NCI-H2107 (cell line): ENCODE measurements around the gene DGKI.

Experiments used
- DNase-seq: peaks from one replicate; lab custom pipeline; 2025; lab: John Stamatoyannopoulos, UW

Gene DGKI

DNA sequence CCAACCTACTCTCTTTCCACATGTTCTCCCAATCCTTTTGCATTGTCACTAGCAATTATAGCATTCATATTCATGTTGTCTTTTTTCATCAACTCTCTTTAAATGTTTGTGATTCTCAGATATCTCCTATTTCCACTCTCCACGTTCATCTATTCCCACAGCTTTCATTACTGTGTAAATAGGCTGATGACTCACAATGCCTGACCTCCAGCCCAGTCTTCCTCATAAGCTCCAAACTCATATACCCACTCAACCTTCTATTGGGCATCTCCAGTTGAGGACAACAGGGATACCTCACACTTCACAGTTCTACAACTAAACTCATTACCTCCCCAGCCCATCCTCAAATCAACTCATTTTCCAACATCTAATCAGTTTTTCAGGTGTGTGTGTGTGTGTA, 194.1 kb downstream of the DGKI start:
- no peak for DNase-seq

DNA sequence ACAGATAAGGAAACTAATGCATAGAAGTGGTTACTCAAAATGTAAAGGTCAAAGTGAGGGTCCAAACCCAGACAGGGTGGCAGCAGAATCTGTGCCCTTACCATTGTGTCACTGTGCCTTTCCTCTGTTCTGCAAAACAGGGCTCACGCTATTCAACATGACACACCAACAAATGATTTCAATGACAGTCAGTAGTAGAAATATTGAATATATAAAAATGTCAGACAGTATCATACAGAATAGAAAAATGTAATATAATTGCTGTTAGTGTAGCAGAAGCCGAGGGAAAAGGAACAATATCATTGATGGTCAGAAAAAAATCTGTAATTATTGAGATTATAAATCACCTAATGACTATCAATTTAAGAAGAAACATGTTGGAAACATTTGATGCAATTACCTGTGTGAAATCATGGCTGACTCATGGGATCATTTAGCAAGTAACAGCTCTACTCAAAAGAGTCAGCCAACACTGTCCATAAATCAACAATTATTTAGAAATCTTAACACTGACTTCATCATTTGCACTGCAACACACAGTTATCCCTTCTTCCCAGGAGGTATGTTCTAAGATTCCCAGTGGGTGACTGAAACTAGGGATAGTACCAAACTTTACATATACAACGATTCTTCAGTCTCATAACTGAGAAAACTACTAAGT, 198.7 kb downstream of the DGKI start:
- DNase-seq = no peak

- no peak for DNase-seq
These were observed 204.3 kb downstream of the DGKI start for GRCh38 chr7:137642472-137642871.

- no peak for DNase-seq
These were observed 204.7 kb downstream of the DGKI start for GRCh38 chr7:137642031-137642430.

GRCh38 chr7:137636376-137636775, 210.4 kb downstream of the DGKI start:
- DNase-seq = no peak

GRCh38 chr7:137635874-137636273, 210.9 kb downstream of the DGKI start:
- DNase-seq = no peak

DNA sequence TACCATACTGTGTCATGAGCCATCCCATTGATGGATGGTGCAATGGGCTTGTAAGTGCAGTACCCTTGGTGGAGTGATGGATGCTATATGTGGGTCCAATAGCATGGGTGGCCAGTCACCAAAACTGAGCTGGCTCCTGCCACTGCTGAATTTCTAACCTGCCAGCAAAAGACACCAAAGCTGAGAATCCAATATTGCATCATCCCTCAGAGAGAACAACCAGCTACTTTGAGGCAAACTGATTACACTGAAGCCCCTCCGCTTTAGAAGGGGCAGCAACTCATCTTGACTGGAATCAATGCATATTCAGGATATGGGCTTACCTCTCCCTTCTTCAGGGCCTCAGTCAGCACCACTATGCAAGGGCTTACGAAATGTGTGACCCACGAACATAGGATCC, 211.6 kb downstream of the DGKI start:
- no peak for DNase-seq

DNA sequence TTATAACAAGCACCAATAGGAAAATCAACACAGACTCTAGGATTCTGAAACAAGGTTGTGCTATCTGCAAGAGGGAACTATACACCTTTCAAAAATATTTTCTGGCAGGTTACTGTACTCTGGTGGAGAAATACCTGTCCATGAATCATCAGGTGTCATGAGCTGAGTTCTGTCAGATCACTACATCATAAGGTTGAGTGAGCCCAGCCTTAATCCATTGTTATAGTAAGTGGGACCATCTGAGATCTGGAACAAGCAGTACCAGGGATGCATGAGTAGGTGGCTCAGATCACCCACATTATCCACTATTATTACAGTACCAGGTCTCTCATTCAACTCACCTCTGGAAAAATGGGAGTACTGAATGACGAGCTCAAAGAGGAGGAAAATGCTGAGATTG, 212.4 kb downstream of the DGKI start:
- DNase-seq = no peak

DNA sequence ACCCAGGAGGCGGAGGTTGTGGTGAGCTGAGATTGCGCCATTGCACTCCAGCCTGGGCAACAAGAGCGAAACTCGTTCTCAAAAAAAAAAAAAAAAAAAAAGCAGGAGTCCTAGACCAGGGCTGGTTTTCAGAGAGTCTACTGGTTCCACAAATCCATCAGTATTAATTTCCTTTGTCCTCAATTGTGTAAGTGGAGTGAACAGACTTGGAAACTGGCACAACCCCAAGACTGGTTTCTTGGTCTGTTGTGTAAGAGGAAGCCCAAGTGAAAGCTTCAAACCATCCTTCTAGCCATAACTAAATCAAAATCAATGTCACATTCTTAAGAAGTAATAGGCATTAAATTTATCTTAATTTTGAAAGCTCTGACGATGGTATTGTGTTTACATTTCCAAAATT, 213.6 kb downstream of the DGKI start:
- DNase-seq = no peak

- DNase-seq = no peak
These were observed 218.6 kb downstream of the DGKI start for GRCh38 chr7:137628216-137628615.

DNA sequence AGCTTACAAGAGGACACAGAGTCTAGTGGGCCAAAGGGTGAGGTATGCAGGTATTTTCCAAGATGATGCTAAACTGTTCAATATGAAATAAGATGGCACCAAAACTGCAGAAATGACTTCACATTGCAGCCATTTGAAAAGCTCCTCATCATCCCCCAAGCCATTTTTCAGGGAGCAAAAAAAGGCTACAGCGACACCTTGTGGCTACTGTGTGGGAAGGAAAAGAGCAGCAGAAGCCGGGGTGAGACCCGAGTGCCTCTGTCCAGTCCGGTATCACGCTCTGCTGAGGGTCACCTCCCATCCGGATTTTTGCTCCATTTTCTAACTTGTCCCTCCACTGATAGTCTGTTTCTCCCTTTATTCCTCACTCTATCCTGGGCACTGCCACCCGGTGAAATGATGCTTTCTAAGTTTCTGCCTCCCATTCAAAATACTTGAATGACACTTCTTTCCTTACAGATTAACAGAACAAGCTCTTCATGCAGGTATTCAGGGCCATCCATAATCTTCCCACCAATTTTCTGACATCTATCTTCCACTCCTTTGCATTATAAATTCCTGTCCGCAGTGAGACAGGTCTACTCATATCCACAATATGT, 220.2 kb downstream of the DGKI start:
- no peak for DNase-seq

GRCh38 chr7:137625197-137625596, 221.6 kb downstream of the DGKI start:
- DNase-seq = no peak

DNA sequence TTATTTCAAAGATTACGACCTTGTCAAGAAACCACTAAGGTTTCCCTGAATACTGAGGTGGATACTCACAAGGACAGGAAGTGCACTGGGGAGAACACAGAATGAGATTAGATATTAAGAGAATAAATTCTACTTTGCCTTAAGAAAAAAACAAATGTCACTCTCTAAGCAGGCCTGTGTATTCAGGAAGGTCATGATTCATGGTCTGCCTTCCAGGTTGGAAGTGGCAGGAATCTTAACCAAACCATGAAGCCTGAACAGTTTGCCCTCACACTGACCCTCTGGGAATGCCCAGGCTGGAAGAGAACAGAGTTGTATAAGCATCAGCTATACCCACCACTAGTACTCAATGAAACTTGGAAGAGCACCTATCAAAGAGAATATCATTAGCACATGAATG, 227.6 kb downstream of the DGKI start:
- no peak for DNase-seq

DNA sequence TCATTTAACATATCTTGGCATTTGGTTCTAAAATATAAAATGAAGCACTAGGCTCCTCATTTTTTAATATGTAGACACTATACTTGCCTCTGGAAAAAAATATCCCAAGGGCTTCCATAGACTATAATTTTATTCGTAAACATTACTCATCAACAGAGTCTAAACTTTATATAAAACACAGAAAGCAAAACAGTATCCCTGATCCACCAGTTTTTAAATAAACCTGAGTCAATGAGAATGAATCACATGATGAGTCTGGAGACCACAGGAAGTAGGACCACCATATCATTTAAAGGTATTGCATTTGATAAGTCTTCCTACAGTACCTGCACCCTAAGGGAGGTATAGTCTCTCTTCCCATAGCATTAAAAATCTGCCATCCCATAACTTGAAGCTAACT, 228.0 kb downstream of the DGKI start:
- DNase-seq = no peak

- DNase-seq = no peak
These were observed 233.7 kb downstream of the DGKI start for GRCh38 chr7:137613006-137613525.

- no peak for DNase-seq
These were observed 235.2 kb downstream of the DGKI start for GRCh38 chr7:137611606-137612005.

DNA sequence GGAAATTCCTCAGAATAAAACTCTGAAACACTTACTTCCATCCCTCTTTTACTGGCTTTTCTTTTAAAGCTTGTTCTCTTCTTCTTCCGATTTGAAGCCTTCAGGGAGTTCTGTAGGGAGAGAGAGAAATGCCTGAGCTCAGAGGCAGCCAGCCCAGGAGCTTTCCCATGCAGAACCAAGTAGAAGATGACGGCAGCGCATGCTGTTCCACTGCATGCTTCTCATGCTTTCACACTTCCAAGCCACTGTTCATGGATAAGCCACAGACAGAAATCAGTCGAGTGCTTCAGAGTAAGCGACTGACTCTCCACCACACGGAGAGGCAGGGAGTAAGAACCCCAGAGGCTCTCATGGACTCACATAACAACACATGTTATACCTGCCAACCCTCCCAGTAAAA, 237.3 kb downstream of the DGKI start:
- no peak for DNase-seq

DNA sequence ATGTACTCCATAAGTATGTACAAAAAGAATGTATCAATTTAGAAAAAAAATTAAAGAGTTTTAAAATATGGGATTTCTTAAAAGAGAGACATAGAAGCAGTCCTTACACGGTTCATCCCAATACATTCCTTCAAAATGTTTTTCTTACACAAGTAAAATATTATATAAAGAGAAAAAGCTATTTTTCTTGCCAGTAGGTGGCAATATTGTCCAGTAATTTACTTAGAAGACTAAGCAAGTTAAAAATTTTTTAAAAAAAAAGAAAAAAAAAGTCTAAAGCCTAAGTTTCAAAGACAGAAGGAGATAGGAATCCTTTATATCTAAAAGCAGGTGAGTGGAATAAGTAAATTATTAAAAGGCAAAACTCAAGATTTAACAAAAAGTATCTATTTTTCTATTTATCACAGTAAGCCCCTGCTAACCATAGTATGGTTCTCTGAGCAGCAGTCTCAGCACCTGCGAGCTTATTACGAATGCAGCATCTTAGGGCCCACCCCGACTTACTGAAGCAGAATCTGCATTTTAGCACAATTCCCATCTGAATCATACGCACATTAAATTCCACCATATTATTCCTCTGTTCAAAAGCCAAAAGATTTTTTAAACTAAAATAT, 240.6 kb downstream of the DGKI start:
- peak; percentile 40 for DNase-seq

GRCh38 chr7:137603043-137603442, 243.7 kb downstream of the DGKI start:
- DNase-seq = no peak

GRCh38 chr7:137601642-137602041, 245.1 kb downstream of the DGKI start:
- no peak for DNase-seq

DNA sequence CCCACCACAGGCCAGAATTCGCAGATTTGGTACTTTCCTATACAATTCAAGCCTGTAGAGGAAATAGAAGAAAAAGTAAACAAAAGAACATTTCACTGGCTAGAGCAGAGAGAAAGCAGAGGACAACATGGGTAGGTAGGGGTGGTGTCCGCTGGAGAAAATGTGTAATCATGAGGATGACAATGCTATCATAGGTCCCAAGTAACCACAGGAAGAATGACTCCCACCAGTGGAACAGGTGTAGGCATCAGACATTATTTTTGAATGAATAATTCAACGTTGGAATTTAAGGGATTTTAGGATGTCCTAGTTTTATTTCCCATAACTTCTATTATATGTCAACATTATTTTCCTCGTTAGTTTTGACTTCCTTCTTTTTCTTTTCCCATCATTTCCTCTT, 248.9 kb downstream of the DGKI start:
- no peak for DNase-seq

GRCh38 chr7:137593115-137593711, 253.6 kb downstream of the DGKI start:
- no peak for DNase-seq

DNA sequence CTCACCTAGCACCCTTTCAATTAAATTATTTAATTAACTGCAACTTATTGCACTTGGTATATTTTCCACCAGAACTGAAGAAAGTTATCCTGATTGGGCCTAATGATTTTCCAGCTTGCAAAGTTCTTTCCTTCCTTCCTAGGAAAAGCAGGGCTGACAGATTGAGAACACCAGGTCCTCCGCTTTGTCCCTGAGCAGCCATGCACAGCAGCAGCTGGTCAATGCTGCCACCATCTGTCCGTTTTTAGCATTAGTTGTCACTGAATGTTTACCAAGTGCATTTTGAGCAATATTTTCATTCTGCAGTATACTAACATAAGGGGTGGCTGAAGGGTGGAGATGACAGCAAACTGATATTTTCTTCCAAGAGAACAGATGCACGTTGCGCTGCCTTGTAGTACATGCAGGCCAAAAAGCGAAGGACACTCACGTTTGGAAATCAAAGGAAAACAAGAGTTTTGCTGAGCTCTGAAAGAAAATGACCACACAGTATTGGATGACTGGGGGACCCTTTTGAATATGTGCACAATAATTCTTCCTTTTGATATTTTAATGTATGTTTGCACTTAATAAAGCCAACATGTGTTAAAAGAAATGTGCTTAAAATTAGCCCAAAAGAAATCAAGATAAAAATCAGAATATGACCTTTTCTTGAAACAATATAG, 254.4 kb downstream of the DGKI start:
- DNase-seq = peak; percentile 47
